GM23338 (cell line): Measurements from ENCODE around the gene STRC.
"Not testable (repeated sequence)": the region's sequence is repeated elsewhere in the genome, so short reads cannot be mapped to it uniquely, and the experiment has no call there.

ENCODE experiments used
- EZH2 ChIP-seq: fragments of 200-600 bp; sonication (generic); IDR thresholded peaks from one replicate; pipeline ENCODE4 v1.8.0; 2017; ENCODE audit warnings: antibody characterized with exemption, mild to moderate bottlenecking, low read depth; ENCODE audit not compliant: unreplicated experiment
- EZH2phosphoT487 ChIP-seq: fragments of 200-600 bp; sonication (generic); IDR thresholded peaks from one replicate; pipeline ENCODE4 v1.8.1; 2018; ENCODE audit warnings: antibody characterized with exemption; ENCODE audit not compliant: unreplicated experiment
- NANOG ChIP-seq: IDR thresholded peaks from 2 replicates; pipeline ENCODE4 v1.6.1; 2016; ENCODE audit warnings: antibody characterized with exemption, borderline replicate concordance
- POLR2AphosphoS5 ChIP-seq: IDR thresholded peaks from 2 replicates; pipeline ENCODE4 v1.6.1; 2016; ENCODE audit warnings: antibody characterized with exemption, low read depth
- TF ChIP-seq, protein P1 (sequence below), 2 experiments: fragments of 200-600 bp in 1 of 2; sonication (generic) in 1 of 2; conservative IDR thresholded peaks; 2 replicates each; pipeline versions ENCODE4 v1.5.1 to v1.6.1; 2016 to 2017; ENCODE audit warnings: antibody characterized with exemption in 2 of 2, low read depth in 2 of 2, mild to moderate bottlenecking in 2 of 2, moderate library complexity in 1 of 2
- TF ChIP-seq, protein P2 (sequence below): IDR thresholded peaks from one replicate; pipeline ENCODE4 v1.6.1; 2018; ENCODE audit warnings: antibody characterized with exemption; ENCODE audit not compliant: unreplicated experiment
- TF ChIP-seq, protein P3 (sequence below): fragments of 250-450 bp; sonication (Bioruptor Pico); IDR thresholded peaks from 2 replicates; pipeline ENCODE4 v1.5.0; 2020; ENCODE audit warnings: mild to moderate bottlenecking, moderate library complexity

DNA sequence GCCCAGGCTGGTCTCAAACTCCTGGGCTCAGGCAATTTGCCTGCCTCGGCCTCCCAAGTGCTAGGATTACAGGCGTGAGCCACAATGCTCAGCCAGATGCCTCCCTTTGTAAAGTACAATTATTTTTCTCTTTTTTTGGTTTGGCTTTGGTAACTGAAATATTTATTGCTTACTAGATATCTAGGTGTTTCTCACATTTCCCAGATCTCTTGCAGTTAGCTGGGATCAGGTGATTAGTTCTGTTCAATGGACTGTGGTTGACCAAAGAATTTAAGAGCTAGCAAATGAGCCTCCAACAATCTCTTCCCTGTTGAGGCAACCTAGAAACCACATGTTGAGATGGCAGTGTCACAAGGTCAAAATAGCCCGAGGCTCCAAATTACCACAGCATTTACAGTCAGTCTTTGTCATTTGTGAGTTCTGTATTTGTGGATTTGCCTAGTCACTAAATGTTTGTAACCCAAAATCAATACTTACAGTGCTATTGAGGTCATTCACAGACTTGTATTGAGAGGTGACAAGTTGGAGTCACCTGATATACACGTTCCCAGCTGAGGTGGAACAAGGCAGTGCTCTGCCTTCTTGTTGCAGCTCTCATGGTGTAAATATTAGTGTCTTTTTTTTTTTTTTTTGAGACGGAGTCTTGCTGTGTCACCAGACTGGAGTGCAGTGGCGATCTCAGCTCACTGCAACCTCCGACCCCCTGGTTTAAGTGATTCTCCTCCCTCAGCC is 3.6 kb upstream of the STRC start:
- TF ChIP-seq, protein P1, sequence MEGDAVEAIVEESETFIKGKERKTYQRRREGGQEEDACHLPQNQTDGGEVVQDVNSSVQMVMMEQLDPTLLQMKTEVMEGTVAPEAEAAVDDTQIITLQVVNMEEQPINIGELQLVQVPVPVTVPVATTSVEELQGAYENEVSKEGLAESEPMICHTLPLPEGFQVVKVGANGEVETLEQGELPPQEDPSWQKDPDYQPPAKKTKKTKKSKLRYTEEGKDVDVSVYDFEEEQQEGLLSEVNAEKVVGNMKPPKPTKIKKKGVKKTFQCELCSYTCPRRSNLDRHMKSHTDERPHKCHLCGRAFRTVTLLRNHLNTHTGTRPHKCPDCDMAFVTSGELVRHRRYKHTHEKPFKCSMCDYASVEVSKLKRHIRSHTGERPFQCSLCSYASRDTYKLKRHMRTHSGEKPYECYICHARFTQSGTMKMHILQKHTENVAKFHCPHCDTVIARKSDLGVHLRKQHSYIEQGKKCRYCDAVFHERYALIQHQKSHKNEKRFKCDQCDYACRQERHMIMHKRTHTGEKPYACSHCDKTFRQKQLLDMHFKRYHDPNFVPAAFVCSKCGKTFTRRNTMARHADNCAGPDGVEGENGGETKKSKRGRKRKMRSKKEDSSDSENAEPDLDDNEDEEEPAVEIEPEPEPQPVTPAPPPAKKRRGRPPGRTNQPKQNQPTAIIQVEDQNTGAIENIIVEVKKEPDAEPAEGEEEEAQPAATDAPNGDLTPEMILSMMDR (conservative IDR thresholded peaks at IDR 0.05; ENCODE audit: low read depth in 2 of 2): not testable (repeated sequence)
- TF ChIP-seq EZH2, EZH2phosphoT487, NANOG, POLR2AphosphoS5: not testable (repeated sequence)
- TF ChIP-seq, protein P2, sequence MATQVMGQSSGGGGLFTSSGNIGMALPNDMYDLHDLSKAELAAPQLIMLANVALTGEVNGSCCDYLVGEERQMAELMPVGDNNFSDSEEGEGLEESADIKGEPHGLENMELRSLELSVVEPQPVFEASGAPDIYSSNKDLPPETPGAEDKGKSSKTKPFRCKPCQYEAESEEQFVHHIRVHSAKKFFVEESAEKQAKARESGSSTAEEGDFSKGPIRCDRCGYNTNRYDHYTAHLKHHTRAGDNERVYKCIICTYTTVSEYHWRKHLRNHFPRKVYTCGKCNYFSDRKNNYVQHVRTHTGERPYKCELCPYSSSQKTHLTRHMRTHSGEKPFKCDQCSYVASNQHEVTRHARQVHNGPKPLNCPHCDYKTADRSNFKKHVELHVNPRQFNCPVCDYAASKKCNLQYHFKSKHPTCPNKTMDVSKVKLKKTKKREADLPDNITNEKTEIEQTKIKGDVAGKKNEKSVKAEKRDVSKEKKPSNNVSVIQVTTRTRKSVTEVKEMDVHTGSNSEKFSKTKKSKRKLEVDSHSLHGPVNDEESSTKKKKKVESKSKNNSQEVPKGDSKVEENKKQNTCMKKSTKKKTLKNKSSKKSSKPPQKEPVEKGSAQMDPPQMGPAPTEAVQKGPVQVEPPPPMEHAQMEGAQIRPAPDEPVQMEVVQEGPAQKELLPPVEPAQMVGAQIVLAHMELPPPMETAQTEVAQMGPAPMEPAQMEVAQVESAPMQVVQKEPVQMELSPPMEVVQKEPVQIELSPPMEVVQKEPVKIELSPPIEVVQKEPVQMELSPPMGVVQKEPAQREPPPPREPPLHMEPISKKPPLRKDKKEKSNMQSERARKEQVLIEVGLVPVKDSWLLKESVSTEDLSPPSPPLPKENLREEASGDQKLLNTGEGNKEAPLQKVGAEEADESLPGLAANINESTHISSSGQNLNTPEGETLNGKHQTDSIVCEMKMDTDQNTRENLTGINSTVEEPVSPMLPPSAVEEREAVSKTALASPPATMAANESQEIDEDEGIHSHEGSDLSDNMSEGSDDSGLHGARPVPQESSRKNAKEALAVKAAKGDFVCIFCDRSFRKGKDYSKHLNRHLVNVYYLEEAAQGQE: not testable (repeated sequence)
- TF ChIP-seq, protein P3, sequence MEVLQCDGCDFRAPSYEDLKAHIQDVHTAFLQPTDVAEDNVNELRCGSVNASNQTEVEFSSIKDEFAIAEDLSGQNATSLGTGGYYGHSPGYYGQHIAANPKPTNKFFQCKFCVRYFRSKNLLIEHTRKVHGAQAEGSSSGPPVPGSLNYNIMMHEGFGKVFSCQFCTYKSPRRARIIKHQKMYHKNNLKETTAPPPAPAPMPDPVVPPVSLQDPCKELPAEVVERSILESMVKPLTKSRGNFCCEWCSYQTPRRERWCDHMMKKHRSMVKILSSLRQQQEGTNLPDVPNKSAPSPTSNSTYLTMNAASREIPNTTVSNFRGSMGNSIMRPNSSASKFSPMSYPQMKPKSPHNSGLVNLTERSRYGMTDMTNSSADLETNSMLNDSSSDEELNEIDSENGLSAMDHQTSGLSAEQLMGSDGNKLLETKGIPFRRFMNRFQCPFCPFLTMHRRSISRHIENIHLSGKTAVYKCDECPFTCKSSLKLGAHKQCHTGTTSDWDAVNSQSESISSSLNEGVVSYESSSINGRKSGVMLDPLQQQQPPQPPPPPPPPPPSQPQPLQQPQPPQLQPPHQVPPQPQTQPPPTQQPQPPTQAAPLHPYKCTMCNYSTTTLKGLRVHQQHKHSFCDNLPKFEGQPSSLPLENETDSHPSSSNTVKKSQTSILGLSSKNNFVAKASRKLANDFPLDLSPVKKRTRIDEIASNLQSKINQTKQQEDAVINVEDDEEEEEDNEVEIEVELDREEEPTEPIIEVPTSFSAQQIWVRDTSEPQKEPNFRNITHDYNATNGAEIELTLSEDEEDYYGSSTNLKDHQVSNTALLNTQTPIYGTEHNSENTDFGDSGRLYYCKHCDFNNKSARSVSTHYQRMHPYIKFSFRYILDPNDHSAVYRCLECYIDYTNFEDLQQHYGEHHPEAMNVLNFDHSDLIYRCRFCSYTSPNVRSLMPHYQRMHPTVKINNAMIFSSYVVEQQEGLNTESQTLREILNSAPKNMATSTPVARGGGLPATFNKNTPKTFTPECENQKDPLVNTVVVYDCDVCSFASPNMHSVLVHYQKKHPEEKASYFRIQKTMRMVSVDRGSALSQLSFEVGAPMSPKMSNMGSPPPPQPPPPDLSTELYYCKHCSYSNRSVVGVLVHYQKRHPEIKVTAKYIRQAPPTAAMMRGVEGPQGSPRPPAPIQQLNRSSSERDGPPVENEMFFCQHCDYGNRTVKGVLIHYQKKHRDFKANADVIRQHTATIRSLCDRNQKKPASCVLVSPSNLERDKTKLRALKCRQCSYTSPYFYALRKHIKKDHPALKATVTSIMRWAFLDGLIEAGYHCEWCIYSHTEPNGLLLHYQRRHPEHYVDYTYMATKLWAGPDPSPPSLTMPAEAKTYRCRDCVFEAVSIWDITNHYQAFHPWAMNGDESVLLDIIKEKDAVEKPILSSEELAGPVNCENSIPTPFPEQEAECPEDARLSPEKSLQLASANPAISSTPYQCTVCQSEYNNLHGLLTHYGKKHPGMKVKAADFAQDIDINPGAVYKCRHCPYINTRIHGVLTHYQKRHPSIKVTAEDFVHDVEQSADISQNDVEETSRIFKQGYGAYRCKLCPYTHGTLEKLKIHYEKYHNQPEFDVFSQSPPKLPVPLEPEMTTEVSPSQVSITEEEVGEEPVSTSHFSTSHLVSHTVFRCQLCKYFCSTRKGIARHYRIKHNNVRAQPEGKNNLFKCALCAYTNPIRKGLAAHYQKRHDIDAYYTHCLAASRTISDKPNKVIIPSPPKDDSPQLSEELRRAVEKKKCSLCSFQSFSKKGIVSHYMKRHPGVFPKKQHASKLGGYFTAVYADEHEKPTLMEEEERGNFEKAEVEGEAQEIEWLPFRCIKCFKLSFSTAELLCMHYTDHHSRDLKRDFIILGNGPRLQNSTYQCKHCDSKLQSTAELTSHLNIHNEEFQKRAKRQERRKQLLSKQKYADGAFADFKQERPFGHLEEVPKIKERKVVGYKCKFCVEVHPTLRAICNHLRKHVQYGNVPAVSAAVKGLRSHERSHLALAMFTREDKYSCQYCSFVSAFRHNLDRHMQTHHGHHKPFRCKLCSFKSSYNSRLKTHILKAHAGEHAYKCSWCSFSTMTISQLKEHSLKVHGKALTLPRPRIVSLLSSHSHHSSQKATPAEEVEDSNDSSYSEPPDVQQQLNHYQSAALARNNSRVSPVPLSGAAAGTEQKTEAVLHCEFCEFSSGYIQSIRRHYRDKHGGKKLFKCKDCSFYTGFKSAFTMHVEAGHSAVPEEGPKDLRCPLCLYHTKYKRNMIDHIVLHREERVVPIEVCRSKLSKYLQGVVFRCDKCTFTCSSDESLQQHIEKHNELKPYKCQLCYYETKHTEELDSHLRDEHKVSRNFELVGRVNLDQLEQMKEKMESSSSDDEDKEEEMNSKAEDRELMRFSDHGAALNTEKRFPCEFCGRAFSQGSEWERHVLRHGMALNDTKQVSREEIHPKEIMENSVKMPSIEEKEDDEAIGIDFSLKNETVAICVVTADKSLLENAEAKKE (CRISPR knock-in tag): not testable (repeated sequence)
